ENCODE data around the gene ADCY1.
"Not testable (repeated sequence)": the region's sequence is repeated elsewhere in the genome, so short reads cannot be mapped to it uniquely, and the experiment has no call there.

The ADCY1 gene

GRCh38 chr7:45718464-45719330 lies 144.5 kb downstream of the ADCY1 start:
- H3K27ac ChIP-seq (ENCODE audit: low read depth, low read length, severe bottlenecking): no peak overlapping the region
- no peak overlapping the region for H3K4me3 ChIP-seq (ENCODE audit: extremely low read depth, insufficient read depth, low read length, poor library complexity, severe bottlenecking)
- H3K36me3 ChIP-seq (ENCODE audit: control insufficient read depth, insufficient read depth, low read length): peaks cover 5% of the 10 kb centered on the region
- WGBS, 2 experiments (ENCODE audit: insufficient coverage in 2 of 2): 92 to 94% methylated on average over 6 to 8 of the region's 12 CpGs
- H3K9me3 ChIP-seq (ENCODE audit: control insufficient read depth, low read length): no peaks in the 10 kb centered on the region
- H3K4me1 ChIP-seq (ENCODE audit: control insufficient read depth, insufficient read depth, low read length, poor library complexity, severe bottlenecking): no peaks in the 10 kb centered on the region

GRCh38 chr7:45720989-45721388 lies 146.8 kb downstream of the ADCY1 start:
- peaks cover 18% of the 10 kb centered on the region for H3K36me3 ChIP-seq (ENCODE audit: control insufficient read depth, insufficient read depth, low read length)
- H3K4me1 ChIP-seq (ENCODE audit: control insufficient read depth, insufficient read depth, low read length, poor library complexity, severe bottlenecking): no peaks in the 10 kb centered on the region
- no peak overlapping the region for H3K4me3 ChIP-seq (ENCODE audit: extremely low read depth, insufficient read depth, low read length, poor library complexity, severe bottlenecking)
- H3K27ac ChIP-seq (ENCODE audit: low read depth, low read length, severe bottlenecking): no peak overlapping the region
- H3K9me3 ChIP-seq (ENCODE audit: control insufficient read depth, low read length): no peaks in the 10 kb centered on the region
- 80 to 90% methylated on average over 1 to 2 of the region's 3 CpGs for WGBS, 2 experiments (ENCODE audit: insufficient coverage in 2 of 2)

GRCh38 chr7:45721686-45722598 lies 147.8 kb downstream of the ADCY1 start:
- Histone ChIP-seq H3K4me1 (ENCODE audit: control insufficient read depth, insufficient read depth, low read length, poor library complexity, severe bottlenecking) (no peaks in the 10 kb centered on the region), H3K4me3 (ENCODE audit: extremely low read depth, insufficient read depth, low read length, poor library complexity, severe bottlenecking) (no peak overlapping the region), H3K36me3 (ENCODE audit: control insufficient read depth, insufficient read depth, low read length) (peaks cover 24% of the 10 kb centered on the region), H3K9me3 (ENCODE audit: control insufficient read depth, low read length) (no peaks in the 10 kb centered on the region), H3K27ac (ENCODE audit: low read depth, low read length, severe bottlenecking) (no peak overlapping the region)
- 89 to 91% methylated on average over 17 to 19 of the region's 22 CpGs for WGBS, 2 experiments (ENCODE audit: insufficient coverage in 2 of 2)

- H3K4me3 ChIP-seq (ENCODE audit: extremely low read depth, insufficient read depth, low read length, poor library complexity, severe bottlenecking); H3K27ac ChIP-seq (ENCODE audit: low read depth, low read length, severe bottlenecking); H3K4me1 ChIP-seq (ENCODE audit: control insufficient read depth, insufficient read depth, low read length, poor library complexity, severe bottlenecking); H3K9me3 ChIP-seq (ENCODE audit: control insufficient read depth, low read length): not testable (repeated sequence)
- 73 to 80% methylated on average over 1 to 2 of the region's 2 CpGs for WGBS, 2 experiments (ENCODE audit: insufficient coverage in 2 of 2)
- H3K36me3 ChIP-seq (ENCODE audit: control insufficient read depth, insufficient read depth, low read length): peaks cover 36% of the 10 kb centered on the region
Observed at GRCh38 chr7:45725231-45725630, 151.1 kb downstream of the ADCY1 start.

GRCh38 chr7:45726883-45727282 lies 152.7 kb downstream of the ADCY1 start:
- WGBS, 2 experiments (ENCODE audit: insufficient coverage in 2 of 2): 94 to 99% methylated on average over 24 to 25 of the region's 29 CpGs
- Histone ChIP-seq H3K27ac (ENCODE audit: low read depth, low read length, severe bottlenecking) (no peak overlapping the region), H3K36me3 (ENCODE audit: control insufficient read depth, insufficient read depth, low read length) (peaks cover 36% of the 10 kb centered on the region), H3K4me1 (ENCODE audit: control insufficient read depth, insufficient read depth, low read length, poor library complexity, severe bottlenecking) (no peaks in the 10 kb centered on the region), H3K4me3 (ENCODE audit: extremely low read depth, insufficient read depth, low read length, poor library complexity, severe bottlenecking) (no peak overlapping the region), H3K9me3 (ENCODE audit: control insufficient read depth, low read length) (no peaks in the 10 kb centered on the region)

GRCh38 chr7:45731692-45732443 lies 157.7 kb downstream of the ADCY1 start:
- no CpG with 5 or more reads among the region's 5 CpGs for WGBS, 2 experiments (ENCODE audit: insufficient coverage in 2 of 2)
- not testable (repeated sequence) for H3K9me3 ChIP-seq (ENCODE audit: control insufficient read depth, low read length); H3K27ac ChIP-seq (ENCODE audit: low read depth, low read length, severe bottlenecking); H3K4me1 ChIP-seq (ENCODE audit: control insufficient read depth, insufficient read depth, low read length, poor library complexity, severe bottlenecking); H3K4me3 ChIP-seq (ENCODE audit: extremely low read depth, insufficient read depth, low read length, poor library complexity, severe bottlenecking)
- peaks cover 15% of the 10 kb centered on the region for H3K36me3 ChIP-seq (ENCODE audit: control insufficient read depth, insufficient read depth, low read length)

- H3K27ac ChIP-seq (ENCODE audit: low read depth, low read length, severe bottlenecking); H3K4me1 ChIP-seq (ENCODE audit: control insufficient read depth, insufficient read depth, low read length, poor library complexity, severe bottlenecking); H3K4me3 ChIP-seq (ENCODE audit: extremely low read depth, insufficient read depth, low read length, poor library complexity, severe bottlenecking); H3K9me3 ChIP-seq (ENCODE audit: control insufficient read depth, low read length): not testable (repeated sequence)
- H3K36me3 ChIP-seq (ENCODE audit: control insufficient read depth, insufficient read depth, low read length): peaks cover 19% of the 10 kb centered on the region
- 94 to 98% methylated on average over 6 of the region's 9 CpGs for WGBS, 2 experiments (ENCODE audit: insufficient coverage in 2 of 2)
Observed at GRCh38 chr7:45738920-45739319, 164.8 kb downstream of the ADCY1 start.

- not testable (repeated sequence) for H3K4me1 ChIP-seq (ENCODE audit: control insufficient read depth, insufficient read depth, low read length, poor library complexity, severe bottlenecking); H3K9me3 ChIP-seq (ENCODE audit: control insufficient read depth, low read length); H3K27ac ChIP-seq (ENCODE audit: low read depth, low read length, severe bottlenecking); H3K4me3 ChIP-seq (ENCODE audit: extremely low read depth, insufficient read depth, low read length, poor library complexity, severe bottlenecking)
- H3K36me3 ChIP-seq (ENCODE audit: control insufficient read depth, insufficient read depth, low read length): peaks cover 21% of the 10 kb centered on the region
- WGBS, 2 experiments (ENCODE audit: insufficient coverage in 2 of 2): no CpG with 5 or more reads among the region's 3 CpGs
Observed at GRCh38 chr7:45740573-45740972, 166.4 kb downstream of the ADCY1 start.

- H3K4me3 ChIP-seq (ENCODE audit: extremely low read depth, insufficient read depth, low read length, poor library complexity, severe bottlenecking); H3K9me3 ChIP-seq (ENCODE audit: control insufficient read depth, low read length); H3K4me1 ChIP-seq (ENCODE audit: control insufficient read depth, insufficient read depth, low read length, poor library complexity, severe bottlenecking); H3K27ac ChIP-seq (ENCODE audit: low read depth, low read length, severe bottlenecking): not testable (repeated sequence)
- peaks cover 17% of the 10 kb centered on the region for H3K36me3 ChIP-seq (ENCODE audit: control insufficient read depth, insufficient read depth, low read length)
Observed at GRCh38 chr7:45748976-45749375, 174.8 kb downstream of the ADCY1 start.

- peaks cover 15% of the 10 kb centered on the region for H3K36me3 ChIP-seq (ENCODE audit: control insufficient read depth, insufficient read depth, low read length)
- not testable (repeated sequence) for H3K27ac ChIP-seq (ENCODE audit: low read depth, low read length, severe bottlenecking); H3K9me3 ChIP-seq (ENCODE audit: control insufficient read depth, low read length); H3K4me1 ChIP-seq (ENCODE audit: control insufficient read depth, insufficient read depth, low read length, poor library complexity, severe bottlenecking); H3K4me3 ChIP-seq (ENCODE audit: extremely low read depth, insufficient read depth, low read length, poor library complexity, severe bottlenecking)
- 100% methylated on average over 1 of the region's 2 CpGs for WGBS, 2 experiments (ENCODE audit: insufficient coverage in 2 of 2)
Observed at GRCh38 chr7:45751352-45751751, 177.2 kb downstream of the ADCY1 start.

All from mesodermal cell (in vitro differentiated cells).